ENCODE measurements around the gene SLC15A2.

The SLC15A2 gene

GRCh38 chr3:121988146-121988545 lies 93.9 kb downstream of the SLC15A2 start:
- no peak for DNase-seq

GRCh38 chr3:121989943-121990342 lies 95.7 kb downstream of the SLC15A2 start:
- DNase-seq: no peak

GRCh38 chr3:121992601-121993560 lies 98.7 kb downstream of the SLC15A2 start:
- DNase-seq: no peak

All from NCI-H2107 (cell line).